Muscle of leg (tissue), 11 donors: ENCODE results near the gene NCKIPSD. TPM values are rescaled to one million over a fixed set of nuclear protein-coding genes. Genes with fewer than 3 reads are reported as not detected.

ENCODE experiments used
- DNase-seq: peaks from one replicate; pipeline ENCODE4 v3.0.0; 2013
- H3K27ac ChIP-seq: one replicate; pipeline ENCODE4 v1.5.1; 2013; ENCODE audit warnings: mild to moderate bottlenecking, low read length, control low read depth
- H3K27me3 ChIP-seq: one replicate; pipeline ENCODE4 v1.6.1; 2013; ENCODE audit warnings: low read length; ENCODE audit not compliant: control insufficient read depth, insufficient read depth
- H3K36me3 ChIP-seq: one replicate; pipeline ENCODE4 v1.6.1; 2013; ENCODE audit warnings: low read length; ENCODE audit not compliant: control insufficient read depth, insufficient read depth
- H3K4me1 ChIP-seq: one replicate; pipeline ENCODE4 v1.6.1; 2013; ENCODE audit warnings: low read length; ENCODE audit not compliant: control insufficient read depth, insufficient read depth
- H3K4me3 ChIP-seq: one replicate; pipeline ENCODE4 v1.5.1; 2013; ENCODE audit warnings: low read length, control low read depth
- H3K9me3 ChIP-seq: replicated peaks from 2 replicates; pipeline ENCODE4 v1.6.1; 2013; ENCODE audit warnings: low read depth, low read length; ENCODE audit not compliant: control insufficient read depth
- WGBS: methylation state at CpG from one replicate; pipeline ENCODE4 v1.1.5; 2013; ENCODE audit warnings: missing lambda C conversion rate; ENCODE audit not compliant: insufficient coverage; 5-methylcytosine and 5-hydroxymethylcytosine counted together
- polyA plus RNA-seq, 8 donors: library from polyadenylated mRNA; unstranded; fragments of 120-200 nt; gene quantifications; one replicate each; pipeline versions ENCODE4 v1.2.1 to v1.2.3, GENCODE V29; 2013; ENCODE audit warnings: inconsistent platforms in 1 of 8, low replicate concordance in 1 of 8; ENCODE audit not compliant: insufficient read length in 8 of 8, insufficient read depth in 1 of 8
- total RNA-seq: library from RNA; stranded (reverse); fragments of 120-200 nt; gene quantifications from one replicate; pipeline ENCODE4 v1.2.4, GENCODE V29; 2013

NCKIPSD gene
- total and polyA plus RNA-seq, 9 donors, result 5.9 to 10.9 (median 8.7) TPM

GRCh38 chr3:48697952-48698351 lies 12.2 kb upstream of the NCKIPSD start:
- no CpG with 5 or more reads among the region's 3 CpGs for WGBS
- H3K27ac ChIP-seq, result no peak overlapping the region
- peaks cover 10% of the 10 kb centered on the region for H3K4me1 ChIP-seq
- no peak overlapping the region for H3K4me3 ChIP-seq
- no peak for DNase-seq
- H3K27me3 ChIP-seq, result no peaks in the 10 kb centered on the region
- H3K36me3 ChIP-seq, result peaks cover 52% of the 10 kb centered on the region
- no peaks in the 10 kb centered on the region for H3K9me3 ChIP-seq

GRCh38 chr3:48696601-48697000 lies 10.9 kb upstream of the NCKIPSD start:
- H3K9me3 ChIP-seq, result no peaks in the 10 kb centered on the region
- H3K36me3 ChIP-seq, result peaks cover 60% of the 10 kb centered on the region
- H3K27ac ChIP-seq, result no peak overlapping the region
- H3K27me3 ChIP-seq, result no peaks in the 10 kb centered on the region
- peaks cover 10% of the 10 kb centered on the region for H3K4me1 ChIP-seq
- H3K4me3 ChIP-seq, result no peak overlapping the region
- no peak for DNase-seq

GRCh38 chr3:48696156-48696555 lies 10.4 kb upstream of the NCKIPSD start:
- WGBS, result 100% methylated on average over 2 of the region's 5 CpGs
- Histone ChIP-seq H3K9me3 (no peaks in the 10 kb centered on the region), H3K4me3 (no peak overlapping the region), H3K4me1 (peaks cover 10% of the 10 kb centered on the region), H3K36me3 (peaks cover 64% of the 10 kb centered on the region), H3K27me3 (no peaks in the 10 kb centered on the region), H3K27ac (no peak overlapping the region)
- DNase-seq, result no peak

- DNase-seq, result peak; percentile 43
- H3K4me3 ChIP-seq, result no peak overlapping the region
These were observed 9.7 kb upstream of the NCKIPSD start for GRCh38 chr3:48695393-48695753.

DNA sequence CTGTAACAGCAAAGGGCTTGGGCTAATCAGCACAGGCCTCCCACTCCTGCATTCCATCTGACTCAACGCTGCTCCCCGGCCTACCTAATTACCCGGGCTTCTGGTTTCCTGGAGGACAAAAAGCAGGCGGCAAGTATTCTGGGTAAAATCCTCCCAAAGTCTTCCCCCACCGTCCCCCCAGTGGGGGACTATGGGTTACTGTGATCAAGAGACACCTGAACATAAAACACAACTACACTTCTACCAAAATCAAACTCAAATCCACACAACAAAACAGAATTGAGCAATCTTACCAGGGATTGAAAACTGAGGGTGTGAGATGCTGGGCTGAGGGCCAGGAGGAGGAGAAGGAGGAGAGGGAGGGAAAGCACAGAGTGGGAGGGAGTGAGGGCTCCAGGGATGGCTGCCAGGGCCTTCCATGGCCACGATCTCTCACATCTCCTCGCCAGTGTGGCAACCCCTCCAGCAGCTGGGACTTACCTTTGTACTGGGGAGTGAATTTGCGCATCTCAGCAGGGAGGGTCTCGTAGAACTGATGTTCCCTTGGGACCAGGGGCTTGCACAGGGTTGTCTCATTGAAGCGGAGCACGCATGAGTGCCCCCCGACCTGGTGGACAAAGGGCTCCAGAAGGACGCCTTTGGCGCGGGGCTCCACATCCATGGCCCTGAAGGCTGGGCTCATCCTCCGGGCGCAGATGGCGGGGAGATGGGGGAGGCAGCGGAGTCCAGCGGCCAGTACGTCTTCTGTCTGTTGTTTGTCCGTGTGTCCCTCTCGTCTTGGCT lies 9.1 kb upstream of the NCKIPSD start:
- peak; percentile 51 for DNase-seq
- WGBS, result 71% methylated on average over 13 of the region's 23 CpGs

More at GRCh38 chr3:48695393-48695753, 9.7 kb upstream of the NCKIPSD start:
- Histone ChIP-seq H3K36me3 (peaks cover 68% of the 10 kb centered on the region), H3K27ac (no peak overlapping the region), H3K27me3 (no peaks in the 10 kb centered on the region), H3K4me1 (peaks cover 10% of the 10 kb centered on the region), H3K9me3 (no peaks in the 10 kb centered on the region)
- no CpG with 5 or more reads among the region's 9 CpGs for WGBS

DNA sequence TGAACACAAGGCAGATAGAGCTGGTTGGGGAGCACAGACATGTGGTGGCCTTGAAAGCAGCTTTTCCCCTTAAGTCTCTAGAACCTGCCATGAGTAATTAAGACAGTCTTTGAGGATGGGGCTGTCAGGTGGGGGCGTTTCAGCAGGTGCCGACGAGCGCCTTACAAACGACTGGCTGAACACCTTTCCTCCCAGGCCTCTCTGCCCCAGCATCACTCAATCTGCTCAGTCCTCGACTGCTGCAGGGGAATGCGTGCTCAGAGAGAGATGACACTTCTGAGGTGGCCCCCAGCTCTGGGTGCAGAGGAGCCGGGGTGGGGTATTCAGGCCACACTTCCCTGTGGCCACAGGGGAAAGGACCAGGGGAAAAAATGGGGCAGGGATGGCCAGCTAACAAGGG lies 8.1 kb upstream of the NCKIPSD start:
- no peaks in the 10 kb centered on the region for H3K9me3 ChIP-seq
- WGBS, result 40% methylated on average over 1 of the region's 8 CpGs
- no peak overlapping the region for H3K4me3 ChIP-seq
- no peak overlapping the region for H3K27ac ChIP-seq
- DNase-seq, result no peak
- peaks cover 10% of the 10 kb centered on the region for H3K4me1 ChIP-seq
- H3K36me3 ChIP-seq, result peaks cover 73% of the 10 kb centered on the region
- H3K27me3 ChIP-seq, result no peaks in the 10 kb centered on the region

More for the DNA sequence above, 9.1 kb upstream of the NCKIPSD start:
- Histone ChIP-seq H3K27ac (no peak overlapping the region), H3K4me3 (no peak overlapping the region), H3K36me3 (peaks cover 73% of the 10 kb centered on the region), H3K4me1 (peaks cover 10% of the 10 kb centered on the region), H3K27me3 (no peaks in the 10 kb centered on the region), H3K9me3 (no peaks in the 10 kb centered on the region)

DNA sequence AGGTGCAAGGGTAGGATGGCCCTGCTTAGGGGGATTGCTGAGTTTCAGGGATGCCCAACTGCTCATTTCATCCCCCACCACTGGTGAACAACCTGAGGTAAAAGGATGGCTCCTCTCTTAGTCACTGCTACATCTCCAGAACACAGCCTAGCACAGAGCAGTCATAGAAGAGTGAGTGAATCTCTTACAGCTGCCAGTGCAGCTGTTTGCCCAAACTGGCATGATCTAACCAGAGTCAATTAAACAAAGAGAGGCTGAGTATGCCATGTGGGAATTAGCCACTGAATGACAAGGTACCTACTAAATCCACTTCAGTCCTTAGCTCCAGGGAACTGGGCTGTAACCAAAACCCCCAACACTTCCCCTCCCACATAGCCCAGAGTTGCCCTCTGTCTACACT lies 6.8 kb upstream of the NCKIPSD start:
- Histone ChIP-seq H3K4me3 (no peak overlapping the region), H3K27me3 (no peaks in the 10 kb centered on the region), H3K36me3 (peaks cover 79% of the 10 kb centered on the region), H3K9me3 (no peaks in the 10 kb centered on the region), H3K27ac (no peak overlapping the region), H3K4me1 (peaks cover 10% of the 10 kb centered on the region)
- peak; percentile 23 for DNase-seq

DNA sequence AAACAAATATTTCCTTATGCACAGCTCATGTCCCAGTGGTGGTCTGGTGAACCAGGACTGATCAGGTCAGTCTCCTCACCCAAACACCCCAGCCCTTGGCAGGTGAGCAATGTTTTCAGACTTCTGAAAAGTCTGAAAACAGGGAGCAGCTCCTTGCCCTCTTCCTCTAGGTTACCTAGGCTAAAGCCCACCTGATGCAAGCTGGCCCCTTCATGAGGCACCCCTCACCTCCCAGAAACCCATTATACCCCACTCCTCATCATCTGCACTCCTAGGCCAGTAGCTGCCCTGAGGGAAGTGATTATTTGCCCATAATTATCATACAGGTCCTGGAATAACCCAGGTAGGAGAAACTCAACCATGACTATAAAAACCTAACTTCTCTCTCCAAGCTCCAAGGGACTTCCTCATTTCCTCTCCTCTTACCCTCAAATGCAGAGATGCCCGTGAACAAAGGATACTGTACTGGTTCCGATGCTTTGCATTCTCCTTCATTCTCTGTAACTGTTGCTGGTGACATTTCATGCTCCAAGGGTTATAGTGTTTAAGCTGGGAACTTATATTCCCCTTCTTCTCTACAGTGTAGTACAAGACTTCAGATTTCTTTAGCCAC lies 5.2 kb upstream of the NCKIPSD start:
- no peaks in the 10 kb centered on the region for H3K27me3 ChIP-seq
- no peak for DNase-seq
- no peak overlapping the region for H3K4me3 ChIP-seq
- H3K36me3 ChIP-seq, result peaks cover 84% of the 10 kb centered on the region
- H3K27ac ChIP-seq, result no peak overlapping the region
- H3K4me1 ChIP-seq, result peaks cover 18% of the 10 kb centered on the region
- WGBS, result no CpG with 5 or more reads among the region's 2 CpGs
- H3K9me3 ChIP-seq, result no peaks in the 10 kb centered on the region

- Histone ChIP-seq H3K4me3 (no peak overlapping the region), H3K9me3 (no peaks in the 10 kb centered on the region), H3K36me3 (peaks cover 73% of the 10 kb centered on the region), H3K4me1 (peaks cover 23% of the 10 kb centered on the region), H3K27me3 (no peaks in the 10 kb centered on the region), H3K27ac (no peak overlapping the region)
- WGBS, result no CpG with 5 or more reads among the region's 5 CpGs
- DNase-seq, result no peak
These were observed 3.7 kb upstream of the NCKIPSD start for GRCh38 chr3:48689384-48689783.

DNA sequence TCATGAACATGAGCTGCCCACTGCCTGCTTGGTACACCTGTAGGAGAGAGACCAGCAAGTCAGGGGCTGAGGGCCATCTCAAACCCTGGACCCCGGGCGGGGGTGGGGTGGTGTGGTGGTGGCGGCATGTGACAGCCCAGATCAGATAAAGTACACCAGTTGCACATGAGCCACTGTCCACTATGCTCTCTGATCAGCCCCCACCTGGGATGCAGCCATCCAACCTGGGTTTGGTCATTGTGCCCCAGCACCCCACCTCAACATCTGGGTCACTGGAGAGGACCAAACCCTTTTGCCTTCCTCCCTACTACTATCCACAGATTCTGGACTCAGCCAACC lies 3.0 kb upstream of the NCKIPSD start:
- H3K9me3 ChIP-seq, result no peaks in the 10 kb centered on the region
- no CpG with 5 or more reads among the region's 3 CpGs for WGBS
- DNase-seq, result no peak
- no peaks in the 10 kb centered on the region for H3K27me3 ChIP-seq
- no peak overlapping the region for H3K27ac ChIP-seq
- H3K36me3 ChIP-seq, result peaks cover 66% of the 10 kb centered on the region
- no peak overlapping the region for H3K4me3 ChIP-seq
- peaks cover 26% of the 10 kb centered on the region for H3K4me1 ChIP-seq
